ENCODE results near the gene MANBA. TPM values are rescaled to one million over a fixed set of nuclear protein-coding genes. Genes with fewer than 3 reads are reported as not detected.

Gene MANBA
- total RNA-seq, 4 donors from 2014 or later: 10.4 to 21.7 (median 15.1) TPM

GRCh38 chr4:102598086-102598761 lies 162.5 kb downstream of the MANBA start:
- Histone ChIP-seq H3K27me3 (no peaks in the 10 kb centered on the region), H3K27ac (peak overlapping the region in 1 of 4 donors; percentile 12), H3K9me3 (no peaks in the 10 kb centered on the region), H3K4me1 (peaks cover 0 to 12% (median 5%) of the 10 kb centered on the region in 3 donors), H3K36me3 (peaks cover 0 to 99% (median 21%) of the 10 kb centered on the region in 3 donors), H3K4me3 (no peak overlapping the region)
- DNase-seq: no peak
- TF ChIP-seq POLR2A (IDR thresholded peaks at IDR 0.05): no peak
- TF ChIP-seq, protein P1, sequence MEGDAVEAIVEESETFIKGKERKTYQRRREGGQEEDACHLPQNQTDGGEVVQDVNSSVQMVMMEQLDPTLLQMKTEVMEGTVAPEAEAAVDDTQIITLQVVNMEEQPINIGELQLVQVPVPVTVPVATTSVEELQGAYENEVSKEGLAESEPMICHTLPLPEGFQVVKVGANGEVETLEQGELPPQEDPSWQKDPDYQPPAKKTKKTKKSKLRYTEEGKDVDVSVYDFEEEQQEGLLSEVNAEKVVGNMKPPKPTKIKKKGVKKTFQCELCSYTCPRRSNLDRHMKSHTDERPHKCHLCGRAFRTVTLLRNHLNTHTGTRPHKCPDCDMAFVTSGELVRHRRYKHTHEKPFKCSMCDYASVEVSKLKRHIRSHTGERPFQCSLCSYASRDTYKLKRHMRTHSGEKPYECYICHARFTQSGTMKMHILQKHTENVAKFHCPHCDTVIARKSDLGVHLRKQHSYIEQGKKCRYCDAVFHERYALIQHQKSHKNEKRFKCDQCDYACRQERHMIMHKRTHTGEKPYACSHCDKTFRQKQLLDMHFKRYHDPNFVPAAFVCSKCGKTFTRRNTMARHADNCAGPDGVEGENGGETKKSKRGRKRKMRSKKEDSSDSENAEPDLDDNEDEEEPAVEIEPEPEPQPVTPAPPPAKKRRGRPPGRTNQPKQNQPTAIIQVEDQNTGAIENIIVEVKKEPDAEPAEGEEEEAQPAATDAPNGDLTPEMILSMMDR (IDR thresholded peaks at IDR 0.05): no peak
- 57 to 90% methylated on average over 1 of the region's 1 CpG for WGBS, 2 donors
- intact Hi-C loops (cut with DNase I): no loop called here

- 77 to 88% methylated on average over 4 of the region's 4 CpGs for WGBS, 2 donors
- intact Hi-C loops (cut with DNase I): no loop called here
Measured at GRCh38 chr4:102596532-102596931, 164.2 kb downstream of the MANBA start.

GRCh38 chr4:102594000-102594399 lies 166.8 kb downstream of the MANBA start:
- Histone ChIP-seq H3K4me1 (peaks cover 0 to 4% (median 0%) of the 10 kb centered on the region in 3 donors), H3K27me3 (no peaks in the 10 kb centered on the region), H3K27ac (no peak overlapping the region), H3K36me3 (peaks cover 0 to 96% (median 21%) of the 10 kb centered on the region in 3 donors), H3K4me3 (no peak overlapping the region), H3K9me3 (peaks cover 0 to 3% (median 2%) of the 10 kb centered on the region in 3 donors)
- no peak for DNase-seq
- TF ChIP-seq, protein P1 (IDR thresholded peaks at IDR 0.05): no peak
- TF ChIP-seq POLR2A (IDR thresholded peaks at IDR 0.05): no peak
- intact Hi-C loops (cut with DNase I): no loop called here
- 57 to 67% methylated on average over 2 of the region's 2 CpGs for WGBS, 2 donors

More at GRCh38 chr4:102596532-102596931, 164.2 kb downstream of the MANBA start:
- Histone ChIP-seq H3K27ac (no peak overlapping the region), H3K36me3 (peaks cover 0 to 97% (median 21%) of the 10 kb centered on the region in 3 donors), H3K27me3 (no peaks in the 10 kb centered on the region), H3K9me3 (peaks cover 0 to 1% (median 0%) of the 10 kb centered on the region in 3 donors), H3K4me1 (peaks cover 0 to 12% (median 5%) of the 10 kb centered on the region in 3 donors), H3K4me3 (no peak overlapping the region)
- no peak for DNase-seq
- TF ChIP-seq, protein P1 (IDR thresholded peaks at IDR 0.05): no peak
- no peak for TF ChIP-seq POLR2A (IDR thresholded peaks at IDR 0.05)

- H3K4me1 ChIP-seq: no peaks in the 10 kb centered on the region
- no peak for DNase-seq
- 86 to 87% methylated on average over 7 of the region's 7 CpGs for WGBS, 2 donors
- intact Hi-C loops (cut with DNase I): no loop called here
- no peak overlapping the region for H3K4me3 ChIP-seq
- peaks cover 0 to 96% (median 21%) of the 10 kb centered on the region in 3 donors for H3K36me3 ChIP-seq
- no peaks in the 10 kb centered on the region for H3K27me3 ChIP-seq
- H3K9me3 ChIP-seq: peaks cover 0 to 3% (median 2%) of the 10 kb centered on the region in 3 donors
- TF ChIP-seq, protein P1 (IDR thresholded peaks at IDR 0.05): no peak
- H3K27ac ChIP-seq: no peak overlapping the region
Measured at GRCh38 chr4:102593147-102593546, 167.6 kb downstream of the MANBA start.

DNA sequence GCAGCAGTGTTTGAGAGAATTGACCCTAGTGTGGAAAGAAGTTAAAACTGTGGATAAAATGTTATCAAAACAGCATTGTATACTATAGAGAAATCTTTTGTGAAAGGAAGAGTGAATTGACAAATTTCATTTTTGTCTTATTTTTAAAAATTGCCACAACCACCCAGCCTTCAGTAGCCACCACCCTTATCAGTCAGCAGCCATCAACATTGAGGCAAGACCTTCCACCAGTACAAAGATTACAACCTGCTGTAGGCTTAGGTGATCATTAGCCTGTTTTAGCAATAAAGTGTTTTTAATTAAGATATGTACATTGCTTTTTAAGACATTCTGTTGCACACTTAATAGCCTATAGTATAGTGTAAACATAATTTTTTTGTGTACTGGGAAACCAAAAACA lies 168.5 kb downstream of the MANBA start:
- TF ChIP-seq POLR2A (IDR thresholded peaks at IDR 0.05): no peak
- TF ChIP-seq, protein P1 (IDR thresholded peaks at IDR 0.05): no peak
- H3K27ac ChIP-seq: no peak overlapping the region
- no peaks in the 10 kb centered on the region for H3K27me3 ChIP-seq
- H3K36me3 ChIP-seq: peaks cover 0 to 96% (median 14%) of the 10 kb centered on the region in 3 donors
- no peaks in the 10 kb centered on the region for H3K4me1 ChIP-seq
- DNase-seq: no peak
- intact Hi-C loops (cut with DNase I): no loop called here
- peaks cover 0 to 3% (median 2%) of the 10 kb centered on the region in 3 donors for H3K9me3 ChIP-seq
- no peak overlapping the region for H3K4me3 ChIP-seq

Measured in esophagus squamous epithelium (tissue), 5 donors.